ENCODE measurements around the gene APLN.

The APLN gene

DNA sequence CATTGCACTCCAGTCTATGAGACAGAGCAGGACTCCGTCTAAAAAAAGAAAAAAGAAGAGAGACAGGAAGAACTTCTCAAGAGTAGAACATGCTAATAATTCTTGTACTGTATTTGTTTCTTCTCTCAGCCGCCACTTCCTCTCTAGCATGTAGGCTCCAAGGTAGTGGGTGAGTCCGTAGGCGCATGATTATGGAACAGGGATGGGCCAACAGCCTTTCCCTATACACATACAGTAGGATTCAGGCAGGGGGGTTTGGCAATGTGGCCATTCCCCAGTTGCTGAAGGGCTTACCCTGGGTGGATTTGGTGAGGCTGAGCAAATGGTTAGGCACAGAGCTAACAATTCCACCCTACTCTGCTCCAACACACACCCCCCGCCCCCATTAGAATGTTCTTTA is 35.0 kb upstream of the APLN start:
- no peak for DNase-seq (ENCODE audit: low read depth)
- TF ChIP-seq, protein P1, sequence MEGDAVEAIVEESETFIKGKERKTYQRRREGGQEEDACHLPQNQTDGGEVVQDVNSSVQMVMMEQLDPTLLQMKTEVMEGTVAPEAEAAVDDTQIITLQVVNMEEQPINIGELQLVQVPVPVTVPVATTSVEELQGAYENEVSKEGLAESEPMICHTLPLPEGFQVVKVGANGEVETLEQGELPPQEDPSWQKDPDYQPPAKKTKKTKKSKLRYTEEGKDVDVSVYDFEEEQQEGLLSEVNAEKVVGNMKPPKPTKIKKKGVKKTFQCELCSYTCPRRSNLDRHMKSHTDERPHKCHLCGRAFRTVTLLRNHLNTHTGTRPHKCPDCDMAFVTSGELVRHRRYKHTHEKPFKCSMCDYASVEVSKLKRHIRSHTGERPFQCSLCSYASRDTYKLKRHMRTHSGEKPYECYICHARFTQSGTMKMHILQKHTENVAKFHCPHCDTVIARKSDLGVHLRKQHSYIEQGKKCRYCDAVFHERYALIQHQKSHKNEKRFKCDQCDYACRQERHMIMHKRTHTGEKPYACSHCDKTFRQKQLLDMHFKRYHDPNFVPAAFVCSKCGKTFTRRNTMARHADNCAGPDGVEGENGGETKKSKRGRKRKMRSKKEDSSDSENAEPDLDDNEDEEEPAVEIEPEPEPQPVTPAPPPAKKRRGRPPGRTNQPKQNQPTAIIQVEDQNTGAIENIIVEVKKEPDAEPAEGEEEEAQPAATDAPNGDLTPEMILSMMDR (conservative IDR thresholded peaks at IDR 0.05; ENCODE audit: control insufficient read depth, insufficient read depth, low read depth, low read length): no peak
- no peak overlapping the region for H3K4me3 ChIP-seq (ENCODE audit: control insufficient read depth, low read depth, low read length)

DNA sequence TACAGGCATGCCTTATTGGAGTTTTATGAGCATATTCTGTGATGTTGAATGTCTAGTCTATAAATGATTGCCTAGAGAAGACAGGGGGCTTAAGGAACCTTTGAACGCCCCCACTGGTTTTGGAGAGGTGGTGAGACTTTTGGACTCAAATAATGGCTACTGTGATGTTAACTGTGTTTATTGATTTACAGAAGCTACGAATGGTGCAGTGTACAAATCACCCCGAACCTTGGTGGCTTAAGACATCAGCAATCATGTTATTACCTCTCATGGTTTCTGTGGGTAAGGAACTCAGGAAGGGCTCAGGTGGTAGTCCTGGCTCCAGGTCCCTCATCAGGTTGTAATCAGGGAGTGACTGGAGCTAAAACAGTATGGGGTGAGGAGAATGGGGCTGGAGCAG is 33.3 kb upstream of the APLN start:
- TF ChIP-seq, protein P1 (conservative IDR thresholded peaks at IDR 0.05; ENCODE audit: control insufficient read depth, insufficient read depth, low read depth, low read length): no peak

DNA sequence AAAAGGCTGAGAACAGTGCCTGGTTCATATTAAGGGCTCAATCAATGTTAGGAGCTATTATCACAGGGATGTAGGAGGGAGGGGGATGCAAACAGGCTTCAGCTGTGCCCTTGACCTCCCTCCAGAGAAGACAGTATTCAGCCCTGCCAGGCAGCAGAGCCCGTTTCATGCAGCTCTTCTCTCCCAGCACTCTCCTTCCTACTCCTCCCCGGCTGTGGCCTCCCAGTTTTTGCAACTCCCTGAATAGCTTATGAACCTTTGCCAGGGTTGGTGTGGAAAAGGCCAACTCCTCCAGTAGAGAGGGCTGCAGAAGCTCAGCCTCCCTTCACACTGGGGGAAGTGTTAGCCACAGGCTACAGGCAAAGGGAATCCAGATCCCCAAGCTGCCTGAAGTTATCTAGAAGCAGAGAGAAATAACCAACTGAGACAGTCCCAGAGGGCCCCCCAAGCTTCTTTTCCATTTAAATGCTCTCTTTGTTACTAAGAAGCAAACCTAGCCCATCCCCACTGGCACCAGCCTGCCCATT is 31.7 kb upstream of the APLN start:
- H3K4me3 ChIP-seq (ENCODE audit: control insufficient read depth, low read depth, low read length): no peak overlapping the region
- DNase-seq (ENCODE audit: low read depth): peak; percentile 61
- TF ChIP-seq, protein P1 (conservative IDR thresholded peaks at IDR 0.05; ENCODE audit: control insufficient read depth, insufficient read depth, low read depth, low read length): no peak

More for the DNA sequence above, 33.3 kb upstream of the APLN start:
- no peak overlapping the region for H3K4me3 ChIP-seq (ENCODE audit: control insufficient read depth, low read depth, low read length)
- no peak for DNase-seq (ENCODE audit: low read depth)

DNA sequence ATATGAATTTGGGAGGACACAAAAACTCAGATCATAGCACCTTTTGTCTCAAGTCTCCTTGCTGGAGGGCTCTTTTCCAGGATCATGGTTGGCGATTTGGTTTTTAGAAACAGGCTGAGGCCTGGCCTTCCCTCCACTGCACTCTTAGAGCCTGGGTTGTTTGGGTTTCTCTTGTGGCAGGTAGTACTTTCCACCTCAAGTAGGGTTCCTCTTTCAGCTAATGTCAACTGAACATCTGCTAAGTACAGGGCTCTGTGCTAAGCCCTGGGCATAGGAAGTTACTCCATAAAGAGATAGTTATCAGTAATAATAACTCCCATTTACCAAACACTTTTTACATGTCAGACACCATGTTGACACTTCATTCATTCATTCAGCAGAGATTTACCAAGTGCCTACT is 28.2 kb upstream of the APLN start:
- H3K4me3 ChIP-seq (ENCODE audit: control insufficient read depth, low read depth, low read length): no peak overlapping the region
- TF ChIP-seq, protein P1 (conservative IDR thresholded peaks at IDR 0.05; ENCODE audit: control insufficient read depth, insufficient read depth, low read depth, low read length): no peak
- DNase-seq (ENCODE audit: low read depth): no peak

DNA sequence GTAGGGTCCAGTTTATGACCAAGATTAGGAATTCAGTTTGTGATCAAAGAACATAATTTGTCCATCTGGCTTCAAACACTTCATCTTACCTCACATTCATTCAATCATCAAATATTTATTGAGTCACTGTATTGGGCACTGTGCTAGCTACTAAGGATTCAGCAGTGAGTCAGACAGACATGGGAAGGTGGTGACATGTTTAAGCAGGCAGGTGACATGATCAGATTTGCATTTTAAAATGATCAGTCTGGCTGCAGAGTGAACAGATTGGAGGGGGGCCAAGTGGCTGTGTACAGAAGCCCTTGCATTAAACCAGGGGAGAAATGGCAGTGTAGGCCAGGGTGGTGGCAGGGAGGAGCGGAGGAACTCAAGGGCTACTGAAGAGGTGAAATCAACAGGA is 25.1 kb upstream of the APLN start:
- peak; percentile 56 for DNase-seq (ENCODE audit: low read depth)
- TF ChIP-seq, protein P1 (conservative IDR thresholded peaks at IDR 0.05; ENCODE audit: control insufficient read depth, insufficient read depth, low read depth, low read length): no peak
- no peak overlapping the region for H3K4me3 ChIP-seq (ENCODE audit: control insufficient read depth, low read depth, low read length)

DNA sequence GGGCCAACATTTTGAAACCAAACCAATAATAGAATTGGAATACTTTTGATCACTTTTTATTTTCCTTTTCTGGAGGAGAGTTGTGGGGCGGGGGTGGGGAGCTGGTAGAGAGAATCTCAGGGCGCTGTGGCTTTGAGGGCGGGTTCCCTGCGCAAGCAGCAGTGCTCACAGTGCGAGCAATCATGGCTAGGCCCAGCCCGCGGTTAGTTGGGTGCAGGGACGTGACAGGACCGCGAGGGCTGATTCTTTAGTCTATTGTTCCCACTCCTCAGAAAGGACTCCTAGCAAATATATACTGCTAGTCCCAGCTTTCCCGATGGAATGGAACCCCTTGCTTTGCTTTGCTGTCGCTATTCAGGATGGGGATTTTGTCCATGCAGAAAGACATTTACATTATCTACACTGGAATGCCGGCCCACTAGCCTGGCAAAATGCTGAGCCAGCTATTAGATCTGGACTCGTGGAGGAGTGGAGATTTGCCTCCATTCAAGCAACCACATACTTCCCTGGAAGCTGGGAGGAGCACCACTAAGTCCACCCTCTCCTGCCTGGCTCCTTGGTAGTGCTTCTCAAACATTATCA is 23.9 kb upstream of the APLN start:
- DNase-seq (ENCODE audit: low read depth): no peak
- TF ChIP-seq, protein P1 (conservative IDR thresholded peaks at IDR 0.05; ENCODE audit: control insufficient read depth, insufficient read depth, low read depth, low read length): no peak
- H3K4me3 ChIP-seq (ENCODE audit: control insufficient read depth, low read depth, low read length): peak overlapping the region; percentile 12
